IPS-NIHi11 (cell line): ENCODE measurements around the gene GYPC.
"Not testable (repeated sequence)": the region's sequence is repeated elsewhere in the genome, so short reads cannot be mapped to it uniquely, and the experiment has no call there.

Experiments used
- DNase-seq: peaks from one replicate; pipeline ENCODE4 v3.0.0; 2012; ENCODE audit warnings: mixed read lengths, low spot score

GYPC gene, protein sequence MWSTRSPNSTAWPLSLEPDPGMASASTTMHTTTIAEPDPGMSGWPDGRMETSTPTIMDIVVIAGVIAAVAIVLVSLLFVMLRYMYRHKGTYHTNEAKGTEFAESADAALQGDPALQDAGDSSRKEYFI

DNA sequence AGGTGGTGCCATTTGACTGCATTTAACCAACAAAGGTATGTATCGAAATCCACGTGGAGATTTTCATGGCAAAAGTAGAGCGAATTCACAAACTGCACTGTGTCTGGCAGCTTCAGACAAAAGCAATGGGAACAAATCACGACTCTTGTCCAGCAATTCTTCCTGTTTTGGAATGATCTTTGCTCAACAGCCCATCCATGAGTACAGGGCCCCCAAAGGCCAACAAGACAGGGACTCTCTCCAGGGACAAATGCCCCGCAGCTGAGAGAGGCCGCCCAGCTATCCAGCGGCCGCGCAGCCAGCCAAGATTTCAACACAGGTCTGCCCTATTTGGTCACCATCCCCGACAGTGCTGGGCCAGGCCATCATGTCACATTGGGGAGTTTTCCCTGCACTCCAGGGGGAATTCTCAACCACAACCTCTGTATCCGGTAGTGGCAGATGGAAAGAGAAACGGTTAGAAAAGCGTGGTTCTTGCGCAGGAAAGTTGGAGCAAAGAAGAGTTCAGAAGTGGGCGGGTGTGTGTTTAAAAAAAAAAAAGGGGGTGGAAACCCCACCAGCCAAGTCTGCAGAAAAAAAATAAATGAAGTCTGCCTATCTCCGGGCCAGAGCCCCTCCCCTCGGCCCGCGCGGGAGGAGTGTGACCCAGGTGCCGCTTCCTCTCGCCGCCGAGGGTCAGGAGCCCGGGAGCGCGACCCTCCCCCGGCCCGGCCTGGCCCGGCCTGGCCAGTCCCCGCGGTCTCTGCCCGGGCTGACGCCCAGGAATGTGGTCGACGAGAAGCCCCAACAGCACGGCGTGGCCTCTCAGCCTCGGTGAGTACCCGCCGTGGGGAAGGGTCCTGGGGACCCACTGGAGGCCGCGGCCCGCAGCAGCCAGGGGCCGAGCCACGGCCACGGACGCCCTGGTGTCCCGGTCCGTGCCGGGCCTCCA lies at the start of gene GYPC:
Gene GYPC (plus strand): TSS at position 659 of the 931 bp plus-strand sequence. CDS start 106 bp downstream, at position 765.
- peak; percentile 72 for DNase-seq

DNA sequence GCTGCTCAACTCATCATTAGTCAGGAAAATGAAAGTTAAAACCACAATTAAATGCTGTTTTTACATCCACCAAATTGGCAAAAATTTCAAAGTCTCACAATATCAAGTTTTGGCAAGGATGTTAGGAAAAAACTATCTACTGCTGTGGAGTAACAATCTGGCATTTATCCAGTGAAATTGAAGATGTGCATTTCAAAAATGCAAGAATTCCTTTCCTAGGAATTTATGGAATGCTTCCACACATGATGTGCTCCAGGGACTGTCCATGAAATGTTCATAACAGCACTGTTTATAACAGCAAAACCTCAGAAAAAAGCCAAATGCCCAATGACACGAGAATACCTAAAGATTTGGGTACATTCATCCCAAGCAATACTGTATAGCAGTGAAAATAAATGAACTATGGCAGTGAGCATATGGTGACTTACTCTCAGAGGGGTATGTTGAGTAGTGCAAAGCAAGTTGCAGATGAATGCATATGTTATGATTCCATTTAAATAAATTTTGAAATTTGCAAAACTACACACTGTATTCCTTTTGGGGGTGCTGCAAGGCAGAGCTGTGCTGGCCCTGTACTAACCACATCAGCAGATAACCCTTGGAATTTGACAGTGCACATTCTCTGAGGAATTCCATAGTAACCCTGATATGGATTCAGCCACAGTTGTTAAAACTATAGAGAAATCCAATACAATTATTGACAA lies 41.3 kb upstream of the GYPC start:
- DNase-seq: no peak

- DNase-seq: no peak
Measured at GRCh38 chr2:126616606-126617069, 39.3 kb upstream of the GYPC start.

GRCh38 chr2:126620302-126620701 lies 35.7 kb upstream of the GYPC start:
- no peak for DNase-seq

DNA sequence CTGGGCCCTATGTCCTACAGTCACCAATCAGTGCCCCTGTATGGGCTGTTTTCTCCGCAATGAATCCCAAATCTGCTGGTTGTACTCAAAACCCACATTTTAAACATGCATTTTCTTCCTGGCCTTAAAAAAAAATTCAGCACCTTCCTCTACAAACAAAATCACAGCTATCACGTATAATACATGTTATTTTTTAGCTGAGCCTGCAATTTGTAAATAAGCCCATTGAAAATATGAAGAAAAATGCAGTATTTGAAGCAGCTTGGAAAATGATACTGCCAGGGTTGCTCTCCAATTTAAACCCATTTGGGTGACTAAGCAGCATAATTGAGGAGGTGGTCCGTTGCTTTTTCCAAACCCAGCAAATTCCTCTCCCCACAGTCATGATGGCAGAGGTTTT lies 33.0 kb upstream of the GYPC start:
- DNase-seq: no peak

- no peak for DNase-seq
Measured at GRCh38 chr2:126627643-126628042, 28.3 kb upstream of the GYPC start.

DNA sequence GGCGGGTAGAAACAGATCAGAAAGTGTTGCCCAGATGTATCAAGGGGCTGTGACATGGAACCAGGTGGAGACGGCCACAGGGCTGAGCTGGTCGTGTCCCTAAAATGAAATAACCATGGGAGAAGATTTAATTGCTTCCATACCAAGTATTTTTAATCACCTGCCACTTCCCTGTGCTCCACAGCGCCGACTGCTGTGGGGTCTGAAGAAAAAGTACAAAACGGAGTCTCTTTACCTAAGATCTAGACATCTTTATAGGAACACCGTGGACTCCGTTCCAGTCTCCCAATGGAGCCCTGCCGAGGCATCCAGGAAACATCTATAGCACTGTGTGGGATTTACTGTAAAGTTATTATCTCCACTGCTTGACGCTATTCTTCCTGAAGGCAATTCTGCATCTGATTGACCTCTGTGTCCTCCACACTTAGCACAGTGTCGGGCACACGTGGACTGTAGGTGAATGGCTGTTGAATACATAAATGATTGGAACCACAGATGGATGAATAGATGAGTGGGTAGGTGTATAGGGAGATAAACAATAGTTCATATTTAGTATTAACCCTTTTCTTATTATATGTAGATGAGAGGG lies 21.6 kb upstream of the GYPC start:
- DNase-seq: no peak

DNA sequence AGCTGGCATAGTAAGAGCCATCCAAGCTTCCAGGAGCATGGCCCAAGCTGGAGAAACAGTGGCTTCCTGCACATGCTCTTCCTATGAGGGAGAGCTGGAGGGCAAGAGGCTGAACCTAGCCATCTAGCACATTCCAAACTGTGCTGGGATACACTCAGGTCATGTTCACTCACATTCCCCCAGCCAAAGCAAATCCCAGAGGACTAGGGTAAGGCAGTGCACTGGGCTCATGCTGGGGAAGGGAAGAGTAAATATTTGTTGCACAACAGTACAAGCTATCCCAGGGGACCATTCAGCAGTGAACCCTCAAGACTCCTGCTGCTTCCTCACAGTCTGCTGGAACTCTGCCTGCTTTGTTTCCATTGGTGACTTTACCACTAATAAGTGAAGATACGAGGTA lies 20.7 kb upstream of the GYPC start:
- no peak for DNase-seq

GRCh38 chr2:126635736-126636135 lies 20.2 kb upstream of the GYPC start:
- DNase-seq: no peak

- DNase-seq: no peak
Measured at GRCh38 chr2:126637386-126637785, 18.6 kb upstream of the GYPC start.

DNA sequence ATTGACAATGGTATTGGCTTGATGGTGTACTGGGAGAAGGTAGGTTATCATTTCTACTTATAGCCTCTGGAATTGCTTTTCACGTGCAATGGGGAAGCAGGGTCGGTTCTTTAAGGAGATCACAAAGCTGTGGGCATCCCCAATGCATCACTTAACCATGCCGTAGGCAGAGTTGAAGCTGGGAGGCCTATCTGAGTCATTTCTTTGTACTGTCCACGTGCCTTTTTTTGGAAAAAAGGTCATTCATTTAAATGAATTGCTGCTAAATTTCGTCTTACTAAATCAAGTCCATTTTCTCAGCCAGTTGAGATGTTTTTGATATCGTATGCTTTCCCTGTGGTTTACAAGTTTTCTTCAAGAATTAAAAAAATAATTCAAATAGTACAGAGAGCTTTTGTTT lies 17.2 kb upstream of the GYPC start:
- no peak for DNase-seq

DNA sequence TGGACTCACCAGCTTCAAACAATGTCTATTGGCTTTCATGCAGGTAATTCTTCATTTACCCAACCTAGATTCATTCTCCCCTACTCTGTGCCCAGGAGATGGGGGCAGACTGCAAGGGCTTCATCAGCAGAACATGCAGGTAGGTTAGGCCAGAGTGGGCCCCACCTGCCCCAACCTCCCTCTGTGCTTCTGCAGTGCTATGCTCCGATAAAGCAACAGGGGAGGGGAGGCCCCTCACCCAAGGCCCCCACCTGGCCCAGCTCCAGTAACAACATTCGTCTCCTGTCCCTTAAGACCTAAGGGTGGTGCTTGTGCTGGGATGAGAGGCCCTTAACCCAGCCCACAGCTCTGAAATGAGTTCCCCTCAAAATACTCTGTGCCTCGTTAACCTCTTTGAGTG lies 16.7 kb upstream of the GYPC start:
- no peak for DNase-seq

- not testable (repeated sequence) for DNase-seq
Measured at GRCh38 chr2:126641294-126641693, 14.7 kb upstream of the GYPC start.

DNA sequence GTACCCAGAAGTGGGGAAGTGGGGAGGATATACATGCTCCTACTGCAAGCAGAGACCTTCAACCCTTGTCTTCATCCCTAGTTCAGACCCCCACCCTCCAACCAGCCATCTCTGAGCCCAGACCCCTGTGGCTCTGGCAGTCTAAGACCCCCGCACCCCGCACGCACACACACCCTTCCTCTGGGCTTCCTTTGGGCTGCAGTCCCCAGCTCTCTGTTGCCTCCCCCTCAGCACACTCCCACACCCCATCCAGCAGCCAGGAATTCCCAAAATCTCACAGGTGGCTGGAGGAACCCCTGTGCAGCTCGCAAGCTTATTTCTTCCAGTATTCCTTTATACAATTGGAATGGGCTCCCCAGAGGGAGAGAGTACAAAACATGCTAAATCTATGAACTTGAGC lies 13.9 kb upstream of the GYPC start:
- no peak for DNase-seq

- DNase-seq: no peak
Measured at GRCh38 chr2:126643431-126643830, 12.5 kb upstream of the GYPC start.

- DNase-seq: no peak
Measured at GRCh38 chr2:126643972-126644371, 12.0 kb upstream of the GYPC start.

DNA sequence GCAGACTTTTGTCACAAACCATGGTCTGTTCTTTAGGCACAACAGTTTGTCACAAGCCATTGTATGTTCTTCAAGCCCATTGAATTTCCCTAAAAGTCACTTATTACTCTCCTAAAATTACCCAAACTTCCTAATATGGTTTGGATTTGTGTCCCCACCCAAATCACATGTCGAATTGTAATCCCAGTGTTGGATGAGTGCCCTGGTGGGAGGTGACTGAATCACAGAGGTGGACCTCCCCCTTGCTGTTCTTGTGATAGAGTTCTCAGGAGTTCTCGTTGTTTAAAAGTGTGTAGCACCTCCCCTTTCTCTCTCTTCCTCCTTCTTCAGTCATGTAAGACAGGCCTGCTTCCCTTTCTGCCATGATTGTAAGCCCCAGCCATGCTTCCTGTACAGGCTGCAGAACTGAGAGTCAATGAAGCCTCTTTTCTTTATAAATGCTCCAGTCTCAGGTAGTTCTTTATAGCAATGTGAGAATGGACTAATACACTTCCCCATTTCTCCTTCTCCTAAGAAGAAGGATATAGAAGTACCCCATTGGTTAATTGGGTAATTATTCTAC lies 11.2 kb upstream of the GYPC start:
- DNase-seq: no peak

- no peak for DNase-seq
Measured at GRCh38 chr2:126645211-126645618, 10.7 kb upstream of the GYPC start.

GRCh38 chr2:126646026-126646425 lies 9.9 kb upstream of the GYPC start:
- no peak for DNase-seq

GRCh38 chr2:126647714-126648344 lies 8.1 kb upstream of the GYPC start:
- not testable (repeated sequence) for DNase-seq

DNA sequence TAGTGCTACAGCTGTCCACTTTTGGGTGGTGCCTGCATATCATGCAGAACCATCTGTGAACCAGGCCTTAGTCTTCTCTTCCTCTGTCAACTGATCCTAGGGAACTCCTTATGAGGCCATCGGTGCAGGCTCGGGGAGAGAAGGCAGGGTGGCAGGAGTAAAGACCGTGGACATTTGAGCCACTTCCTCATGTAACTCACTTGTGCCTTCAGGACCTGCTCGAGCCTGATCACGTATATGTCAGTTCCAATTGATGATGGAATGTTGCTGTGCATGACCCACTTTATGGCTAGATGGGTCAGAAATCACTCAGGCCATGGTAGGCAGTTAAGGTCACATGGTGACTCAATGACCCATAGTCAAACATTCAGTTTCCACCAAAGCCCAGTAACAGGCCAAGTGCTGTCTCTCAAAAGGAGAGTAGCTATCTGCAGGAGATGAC lies 7.6 kb upstream of the GYPC start:
- not testable (repeated sequence) for DNase-seq

- DNase-seq: no peak
Measured at GRCh38 chr2:126649101-126649500, 6.9 kb upstream of the GYPC start.
